T-cell (primary cell): Measurements from ENCODE around the gene CTBP2. TPM values are rescaled to one million over a fixed set of nuclear protein-coding genes. Genes with fewer than 3 reads are reported as not detected.
"Not testable (repeated sequence)": the region's sequence is repeated elsewhere in the genome, so short reads cannot be mapped to it uniquely, and the experiment has no call there.

Experiments
- ATAC-seq, 4 experiments: fragments of 200-7000 bp in 3 of 4; fragments of 150-1000 bp in 1 of 4; cut with Tn5 transposase; replicated peaks in 1 of 4; 1 replicate in 3 of 4; 2 replicates in 1 of 4; pipeline ENCODE4 v1.10.0; 2021; ENCODE audit warnings: moderate library complexity in 3 of 4, mild to moderate bottlenecking in 2 of 4, moderate number of reproducible peaks in 1 of 4
- CTCF ChIA-PET, 2 donors: fragments of 300-600 bp; sonication (Branson Sonifier 250); formaldehyde crosslinking; loops; one replicate each; lab custom pipeline; 2022; ENCODE audit warnings: antibody characterized with exemption in 2 of 2; lab: Charles Lee
- POLR2A ChIA-PET, 2 donors: fragments of 300-600 bp; sonication (Branson Sonifier 250); formaldehyde crosslinking; loops; one replicate each; lab custom pipeline; 2022; ENCODE audit warnings: antibody characterized with exemption in 2 of 2; lab: Charles Lee
- DNase-seq, 35 experiments: peaks; one replicate each; pipeline versions ENCODE4 v3.0.0 to v3.0.0-alpha.2; 2013 to 2023
- H3K27ac ChIP-seq: one replicate; pipeline ENCODE4 v1.5.1; 2013; ENCODE audit warnings: low read length
- H3K27me3 ChIP-seq, 2 experiments: replicated peaks in 1 of 2; 1 replicate in 1 of 2; 2 replicates in 1 of 2; pipeline versions ENCODE4 v1.6.1 to v1.7.0; 2013; ENCODE audit warnings: low read length in 1 of 2, mixed read lengths in 1 of 2; ENCODE audit not compliant: control insufficient read depth in 2 of 2, insufficient read depth in 2 of 2; ENCODE audit errors: extremely low read depth in 1 of 2
- H3K36me3 ChIP-seq, 2 donors: 1 replicate in 1 of 2; 2 replicates in 1 of 2; pipeline versions ENCODE4 v1.6.1 to v1.7.0; 2013; ENCODE audit warnings: low read length in 1 of 2; ENCODE audit not compliant: control insufficient read depth in 2 of 2, insufficient read depth in 1 of 2; ENCODE audit errors: extremely low read depth in 1 of 2
- H3K4me1 ChIP-seq, 2 experiments: 1 replicate in 1 of 2; 2 replicates in 1 of 2; pipeline versions ENCODE4 v1.6.1 to v1.7.0; 2013; ENCODE audit warnings: low read length in 2 of 2, mixed read lengths in 1 of 2; ENCODE audit not compliant: insufficient read depth in 2 of 2, control insufficient read depth in 1 of 2; ENCODE audit errors: extremely low read depth in 1 of 2
- H3K4me3 ChIP-seq, 2 donors: 1 replicate in 1 of 2; 2 replicates in 1 of 2; pipeline versions ENCODE4 v1.5.1 to v1.7.0; 2013; ENCODE audit warnings: mild to moderate bottlenecking in 2 of 2, low read length in 1 of 2, moderate library complexity in 1 of 2; ENCODE audit not compliant: control insufficient read depth in 1 of 2; ENCODE audit errors: extremely low read depth in 1 of 2
- H3K9me3 ChIP-seq: 2 replicates; pipeline ENCODE4 v1.7.0; 2013
- H3K27ac Mint-ChIP-seq, 2 donors: one replicate each; pipeline ENCODE4 v1.8.0; 2020 to 2021; ENCODE audit warnings: mild to moderate bottlenecking in 2 of 2, mixed read lengths in 2 of 2
- H3K27me3 Mint-ChIP-seq, 2 donors: one replicate each; pipeline ENCODE4 v1.8.0; 2021 to 2022; ENCODE audit warnings: mixed read lengths in 2 of 2
- H3K36me3 Mint-ChIP-seq: one replicate; pipeline ENCODE4 v1.8.0; 2021; ENCODE audit warnings: mixed read lengths
- H3K4me1 Mint-ChIP-seq, 3 donors: one replicate each; pipeline ENCODE4 v1.8.0; 2020 to 2022; ENCODE audit warnings: mixed read lengths in 3 of 3, mild to moderate bottlenecking in 1 of 3
- H3K4me3 Mint-ChIP-seq, 3 donors: one replicate each; pipeline ENCODE4 v1.8.0; 2020 to 2022; ENCODE audit warnings: mild to moderate bottlenecking in 3 of 3, mixed read lengths in 3 of 3, moderate library complexity in 3 of 3
- H3K9me3 Mint-ChIP-seq, 3 donors: one replicate each; pipeline ENCODE4 v1.8.0; 2020 to 2022; ENCODE audit warnings: mixed read lengths in 3 of 3
- WGBS: methylation state at CpG from one replicate; pipeline ENCODE4 v1.1.5; 2013; ENCODE audit warnings: missing lambda C conversion rate; ENCODE audit not compliant: insufficient coverage; 5-methylcytosine and 5-hydroxymethylcytosine counted together
- total RNA-seq, 35 experiments: library from RNA in 6 of 35; stranded (reverse) in 6 of 35; fragments of 120-200 nt in 1 of 35; gene quantifications; one replicate each; pipeline versions ENCODE4 v1.2.1 to v1.2.4 and lab custom pipeline; 2013 to 2026

CTBP2 gene
- total RNA-seq, 5 donors from 2014 or later (not counting 1 experiment from before 2014, with no cell fraction given), result 1.1 to 5.8 (median 3.1) TPM

- Histone ChIP-seq H3K27ac (no peak overlapping the region), H3K4me3 (no peak overlapping the region), H3K9me3 (no peaks in the 10 kb centered on the region), H3K27me3 (peaks cover 0 to 24% of the 10 kb centered on the region in 2 experiments), H3K36me3 (no peaks in the 10 kb centered on the region), H3K4me1 (no peaks in the 10 kb centered on the region)
- DNase-seq (no peak), ATAC-seq (no peak)
- no peak overlapping the region for H3K4me3 Mint-ChIP-seq
- no peak overlapping the region for H3K27ac Mint-ChIP-seq
- ChIA-PET POLR2A (no interaction called here), CTCF (no interaction called here)
- WGBS, result 50% methylated on average over 5 of the region's 6 CpGs
- H3K9me3 Mint-ChIP-seq, result peaks cover 0 to 7% (median 0%) of the 10 kb centered on the region in 3 donors
- H3K27me3 Mint-ChIP-seq, result peaks cover 19 to 23% of the 10 kb centered on the region in 2 donors
- H3K36me3 Mint-ChIP-seq, result no peaks in the 10 kb centered on the region
- H3K4me1 Mint-ChIP-seq, result no peaks in the 10 kb centered on the region
Measured at GRCh38 chr10:125187238-125188194, 27.2 kb upstream of the CTBP2 start.

- Histone ChIP-seq H3K4me3 (no peak overlapping the region), H3K9me3 (no peaks in the 10 kb centered on the region), H3K27ac (no peak overlapping the region), H3K27me3 (peaks cover 0 to 24% of the 10 kb centered on the region in 2 experiments), H3K4me1 (no peaks in the 10 kb centered on the region), H3K36me3 (no peaks in the 10 kb centered on the region)
- ChIA-PET CTCF (no interaction called here), POLR2A (no interaction called here)
- H3K27ac Mint-ChIP-seq, result no peak overlapping the region
- peaks cover 0 to 14% (median 0%) of the 10 kb centered on the region in 3 donors for H3K9me3 Mint-ChIP-seq
- no peaks in the 10 kb centered on the region for H3K36me3 Mint-ChIP-seq
- ATAC-seq (no peak), DNase-seq (no peak)
- 88% methylated on average over 12 of the region's 18 CpGs for WGBS
- peaks cover 19 to 30% of the 10 kb centered on the region in 2 donors for H3K27me3 Mint-ChIP-seq
- no peak overlapping the region for H3K4me3 Mint-ChIP-seq
- no peaks in the 10 kb centered on the region for H3K4me1 Mint-ChIP-seq
Measured at GRCh38 chr10:125186431-125187170, 26.2 kb upstream of the CTBP2 start.

- H3K27me3 ChIP-seq, H3K36me3 Mint-ChIP-seq, H3K36me3 ChIP-seq, POLR2A ChIA-PET, ATAC-seq, H3K27ac ChIP-seq, H3K4me1 Mint-ChIP-seq, DNase-seq, H3K4me3 ChIP-seq, H3K9me3 ChIP-seq, H3K27ac Mint-ChIP-seq, H3K4me3 Mint-ChIP-seq, H3K4me1 ChIP-seq, CTCF ChIA-PET: not testable (repeated sequence)
- H3K27me3 Mint-ChIP-seq, result peaks cover 13 to 17% of the 10 kb centered on the region in 2 donors
- peaks cover 4 to 14% (median 13%) of the 10 kb centered on the region in 3 donors for H3K9me3 Mint-ChIP-seq
- no CpG with 5 or more reads among the region's 3 CpGs for WGBS
Measured at GRCh38 chr10:125179107-125179506, 18.7 kb upstream of the CTBP2 start.

- Mint-ChIP-seq H3K4me3 (no peak overlapping the region), H3K27me3 (peaks cover 14 to 16% of the 10 kb centered on the region in 2 donors), H3K36me3 (no peaks in the 10 kb centered on the region), H3K4me1 (no peaks in the 10 kb centered on the region), H3K9me3 (peaks cover 4 to 14% (median 14%) of the 10 kb centered on the region in 3 donors), H3K27ac (no peak overlapping the region)
- POLR2A ChIA-PET, result interaction anchor here in 1 of 2 donors (0.5 kb wide), 1 partner anchor 859 kb away, joined by 5 read pairs; no protein-coding TSS in a partner anchor
- H3K27me3 ChIP-seq, result peaks cover 3 to 11% of the 10 kb centered on the region in 2 experiments
- no peaks in the 10 kb centered on the region for H3K36me3 ChIP-seq
- DNase-seq, result no peak
- CTCF ChIA-PET, result no interaction called here
- no peaks in the 10 kb centered on the region for H3K4me1 ChIP-seq
- no peak overlapping the region for H3K27ac ChIP-seq
- WGBS, result 98% methylated on average over 7 of the region's 14 CpGs
- no peak overlapping the region for H3K4me3 ChIP-seq
- ATAC-seq, result no peak
- no peaks in the 10 kb centered on the region for H3K9me3 ChIP-seq
Measured at GRCh38 chr10:125177641-125178640, 17.6 kb upstream of the CTBP2 start.

- Histone ChIP-seq H3K27me3 (peaks cover 3 to 15% of the 10 kb centered on the region in 2 experiments), H3K4me1 (no peaks in the 10 kb centered on the region), H3K36me3 (no peaks in the 10 kb centered on the region), H3K27ac (no peak overlapping the region), H3K9me3 (no peaks in the 10 kb centered on the region), H3K4me3 (no peak overlapping the region)
- H3K27ac Mint-ChIP-seq, result no peak overlapping the region
- H3K9me3 Mint-ChIP-seq, result peaks cover 3 to 14% (median 4%) of the 10 kb centered on the region in 3 donors
- WGBS, result 82% methylated on average over 6 of the region's 8 CpGs
- DNase-seq, result no peak
- POLR2A ChIA-PET, result no interaction called here
- ATAC-seq, result no peak
- CTCF ChIA-PET, result no interaction called here
- no peaks in the 10 kb centered on the region for H3K4me1 Mint-ChIP-seq
- H3K4me3 Mint-ChIP-seq, result no peak overlapping the region
- H3K27me3 Mint-ChIP-seq, result peaks cover 8 to 14% of the 10 kb centered on the region in 2 donors
- no peaks in the 10 kb centered on the region for H3K36me3 Mint-ChIP-seq
Measured at GRCh38 chr10:125175807-125176206, 15.4 kb upstream of the CTBP2 start.
